CD4-positive, alpha-beta T cell treated with Interleukin-4 for 4 hours (primary cell): ENCODE results near the gene SERF1A.
"Not testable (repeated sequence)": the region's sequence is repeated elsewhere in the genome, so short reads cannot be mapped to it uniquely, and the experiment has no call there.

ENCODE experiments used
- DNase-seq: peaks from one replicate; pipeline ENCODE4 v3.0.0-alpha.2; 2020

SERF1A gene

DNA sequence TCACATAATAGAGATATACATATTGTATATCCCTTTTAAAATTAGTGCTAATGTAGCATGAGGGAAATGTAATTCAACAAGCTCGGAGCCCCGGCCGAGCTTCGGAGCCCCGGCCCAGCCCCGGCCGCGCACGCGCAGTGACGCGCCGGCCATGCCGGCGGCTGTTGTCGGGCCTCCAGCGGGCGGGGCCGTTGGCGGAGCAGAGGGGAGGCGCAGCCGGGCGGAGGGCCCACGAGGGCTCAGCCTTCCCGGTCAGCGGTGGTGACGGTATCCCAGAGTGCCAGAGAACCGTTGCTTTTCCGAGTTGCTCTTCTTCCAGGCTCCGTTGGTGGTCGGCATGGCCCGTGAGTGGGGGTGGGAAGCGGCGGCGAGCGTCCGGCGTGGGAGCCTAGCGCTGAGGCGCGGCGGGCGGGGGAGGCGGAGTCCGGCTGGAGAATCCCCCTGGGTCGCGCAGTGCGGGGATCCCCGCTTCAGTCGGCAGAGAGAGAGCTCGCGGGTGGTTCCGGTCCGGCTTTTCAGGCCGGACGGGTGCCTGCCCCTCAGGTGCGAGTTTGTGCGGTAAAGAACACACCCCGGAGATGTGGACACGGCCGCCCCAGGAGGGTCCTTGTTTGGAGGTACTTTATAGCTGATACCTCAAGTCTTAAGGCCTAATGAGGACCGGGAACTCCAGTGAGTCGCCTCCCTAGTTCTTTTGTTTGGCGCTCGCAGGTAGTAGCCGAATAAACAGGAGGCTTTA is at the start of gene SERF1A:
Gene SERF1A (plus strand): TSS at position 137 of the 739 bp plus-strand sequence. CDS start 201 bp downstream, at position 338.
- DNase-seq: not testable (repeated sequence)

GRCh38 chr5:70866778-70867177 is 33.7 kb upstream of the SERF1A start:
- not testable (repeated sequence) for DNase-seq

GRCh38 chr5:70870626-70871025 is 29.8 kb upstream of the SERF1A start:
- DNase-seq: not testable (repeated sequence)

GRCh38 chr5:70896076-70896475 is 4.4 kb upstream of the SERF1A start:
- DNase-seq: not testable (repeated sequence)

- not testable (repeated sequence) for DNase-seq
Observed at GRCh38 chr5:70901272-70901571, 753 bp downstream of the SERF1A start.

GRCh38 chr5:70906624-70907023 is 6.2 kb downstream of the SERF1A start:
- not testable (repeated sequence) for DNase-seq

DNA sequence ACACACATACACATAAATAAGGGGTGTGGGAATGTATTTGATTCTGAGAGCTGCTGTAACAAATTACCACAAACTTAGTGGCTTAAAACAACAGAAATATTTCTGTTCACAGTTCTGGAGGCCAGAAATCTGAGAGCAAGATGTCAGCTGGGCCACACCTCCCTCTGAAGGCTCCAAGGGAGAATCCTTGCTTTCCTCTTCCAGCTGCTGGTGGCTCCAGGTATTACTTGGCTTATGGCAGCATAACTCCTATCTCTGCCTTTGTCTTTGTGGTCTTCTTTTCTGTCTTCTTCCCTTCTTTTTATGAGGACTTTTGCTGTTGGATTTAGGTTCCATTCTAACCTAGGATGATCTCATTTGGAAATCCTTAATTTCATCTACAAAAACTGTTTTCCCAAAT is 16.4 kb downstream of the SERF1A start:
- DNase-seq: not testable (repeated sequence)

DNA sequence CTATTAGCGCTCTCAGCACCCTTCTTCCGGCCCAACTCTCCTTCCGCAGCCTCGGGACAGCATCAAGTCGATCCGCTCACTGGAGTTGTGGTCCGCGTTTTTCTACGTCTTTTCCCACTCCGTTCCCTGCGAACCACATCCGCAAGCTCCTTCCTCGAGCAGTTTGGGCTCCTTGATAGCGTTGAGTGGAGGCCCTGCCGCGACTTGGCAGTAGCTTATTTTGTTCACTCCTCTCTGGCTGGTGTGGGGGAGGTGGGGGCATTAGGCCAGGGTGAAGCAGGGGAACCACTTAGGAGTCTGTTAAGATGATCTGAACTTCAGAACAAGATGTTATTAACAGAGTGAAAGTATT is 24.7 kb downstream of the SERF1A start:
- not testable (repeated sequence) for DNase-seq

DNA sequence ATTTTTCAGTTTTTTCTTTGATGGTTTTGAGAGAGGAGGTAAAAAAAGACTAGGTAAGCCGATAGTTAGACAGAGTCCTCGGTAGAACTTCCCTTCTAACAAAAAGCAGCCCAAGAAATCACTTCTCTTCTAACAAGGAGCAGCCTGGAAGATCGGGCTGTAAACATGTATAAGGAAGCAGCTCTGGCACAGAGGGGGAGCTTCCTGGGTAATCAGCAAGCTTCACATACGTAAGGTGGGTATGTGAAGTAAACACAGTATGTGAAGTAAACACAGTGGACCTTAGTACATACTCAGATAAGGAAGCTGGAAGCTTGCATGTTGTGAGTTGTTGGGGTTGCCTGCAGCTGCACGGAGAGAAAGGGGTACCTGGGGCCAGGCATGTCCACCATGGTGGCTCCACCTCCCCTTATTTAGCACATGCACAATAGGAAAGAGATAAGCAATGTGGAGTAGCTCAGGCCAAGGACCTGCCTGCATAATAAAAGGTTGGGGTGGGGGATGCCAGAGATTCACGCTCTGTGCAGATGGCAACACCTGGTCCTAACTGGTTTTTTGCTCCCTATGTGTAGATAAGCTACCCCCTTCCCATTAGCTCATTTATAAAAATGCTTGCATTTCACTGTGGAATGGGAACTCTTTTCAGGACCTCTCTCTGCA is 31.4 kb downstream of the SERF1A start:
- not testable (repeated sequence) for DNase-seq

DNA sequence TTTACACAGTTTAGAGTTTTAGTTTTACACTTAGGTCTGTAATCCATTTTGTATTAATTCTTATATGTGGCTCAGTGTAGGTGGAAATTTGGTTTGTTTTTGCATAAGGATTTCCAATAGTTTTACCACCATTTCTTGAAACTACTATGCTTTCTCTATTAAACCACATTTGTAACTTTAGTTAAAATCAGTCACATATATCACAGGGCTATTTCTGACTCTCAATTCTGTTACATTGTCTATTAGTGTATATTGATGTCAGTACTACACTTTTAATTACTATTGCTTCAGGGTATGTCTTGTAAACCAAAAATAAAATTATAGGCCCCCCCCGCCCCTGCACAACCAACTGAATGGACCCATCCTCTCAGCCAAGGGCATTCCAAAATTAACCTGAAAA is 32.1 kb downstream of the SERF1A start:
- not testable (repeated sequence) for DNase-seq

DNA sequence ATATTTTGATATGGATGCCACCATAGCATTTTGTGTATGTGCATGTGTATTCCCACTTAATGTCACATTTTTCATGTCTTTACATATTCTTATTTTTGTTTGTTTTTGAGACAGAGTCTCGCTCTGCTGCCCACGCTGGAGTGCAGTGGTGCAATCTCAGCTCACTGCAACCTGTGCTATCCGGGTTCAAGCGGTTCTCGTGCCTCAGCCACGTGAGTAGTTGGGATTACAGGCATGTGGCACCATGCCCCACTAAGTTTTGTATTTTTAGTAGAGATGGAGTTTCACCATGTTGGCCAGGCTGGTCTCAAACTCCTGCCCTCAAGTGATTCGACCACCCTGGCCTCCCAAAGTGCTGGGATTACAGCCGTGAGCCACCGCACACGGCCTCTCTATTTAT is 52.6 kb downstream of the SERF1A start:
- not testable (repeated sequence) for DNase-seq
